ENCODE data around the gene ERC1.

The ERC1 gene

DNA sequence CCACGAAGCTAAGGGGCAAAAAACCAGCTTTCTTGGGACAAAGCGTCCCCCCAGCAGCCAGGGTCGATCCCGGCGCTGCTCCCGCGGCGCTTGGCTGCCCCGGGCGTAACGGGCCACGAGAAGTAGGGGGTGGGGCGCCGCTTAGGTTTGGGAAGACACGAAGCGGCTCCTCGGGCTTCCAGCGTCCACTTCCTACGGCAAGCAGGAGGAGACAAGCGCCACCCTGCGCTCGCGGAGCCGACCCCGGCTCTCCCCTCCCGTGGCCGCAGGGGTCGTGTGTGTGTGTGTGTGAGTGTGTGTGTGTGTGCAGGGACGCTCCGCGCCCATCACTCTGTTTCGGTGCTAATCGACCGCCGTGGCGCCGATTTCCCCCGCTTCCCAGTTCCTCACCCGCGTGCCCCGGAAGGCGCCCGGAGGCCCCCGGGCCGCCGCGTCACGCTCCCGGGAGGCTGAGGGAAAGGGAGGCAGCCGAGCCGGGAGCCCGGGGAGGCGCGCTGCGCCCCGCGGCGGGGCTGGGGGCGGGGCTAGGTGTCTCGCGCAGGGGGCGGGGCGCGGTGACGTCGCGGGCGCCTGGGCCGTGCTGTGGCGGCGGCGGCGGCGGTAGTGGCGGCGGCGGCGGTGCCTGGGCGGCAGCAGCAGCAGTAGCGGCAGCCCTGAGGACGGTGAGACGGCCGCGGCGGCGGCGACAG is at the start of gene ERC1:
ERC1 (plus strand) TSS at position 563 of the 689 bp plus-strand sequence. CDS start 36,681 bp downstream, outside the sequence.
- peak; percentile 97 for DNase-seq

DNA sequence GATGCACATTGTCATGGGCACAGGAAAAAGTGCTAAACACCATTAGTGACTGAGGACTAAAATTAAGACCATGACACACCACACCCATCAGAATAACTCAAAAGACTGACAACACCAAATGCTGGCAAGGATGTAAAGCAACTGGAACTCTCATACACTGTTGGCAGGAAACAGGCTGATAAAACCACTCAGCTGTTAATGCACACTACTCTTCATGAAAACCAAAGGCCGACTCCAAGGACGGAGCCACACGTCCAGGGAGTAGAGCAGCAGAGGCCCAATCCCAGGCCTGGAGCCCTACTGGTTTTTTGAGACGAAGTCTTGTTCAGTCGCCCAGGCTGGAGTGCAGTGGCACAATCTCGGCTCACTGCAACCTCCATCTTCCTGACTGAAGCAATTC is 48.0 kb upstream of the ERC1 start:
- DNase-seq = no peak

DNA sequence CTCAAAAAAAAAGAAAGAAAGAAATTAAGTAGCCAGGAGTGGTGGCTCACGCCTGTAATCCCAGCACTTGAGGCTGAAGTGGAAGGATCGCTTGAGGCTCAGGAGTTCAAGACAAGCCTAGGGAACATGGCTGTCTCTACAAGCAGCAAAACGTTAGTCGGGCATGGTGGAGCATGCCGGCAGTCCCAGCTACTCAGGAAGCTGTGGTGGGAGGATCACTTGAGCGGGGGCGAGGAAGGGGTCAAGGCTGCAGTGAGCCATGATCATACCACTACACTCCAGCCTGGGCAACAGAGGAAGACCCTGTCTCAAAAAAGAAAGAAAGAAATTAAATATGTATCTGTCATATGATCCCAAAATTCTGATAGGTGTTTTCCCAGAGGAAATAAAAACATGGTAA is 46.8 kb upstream of the ERC1 start:
- no peak for DNase-seq

DNA sequence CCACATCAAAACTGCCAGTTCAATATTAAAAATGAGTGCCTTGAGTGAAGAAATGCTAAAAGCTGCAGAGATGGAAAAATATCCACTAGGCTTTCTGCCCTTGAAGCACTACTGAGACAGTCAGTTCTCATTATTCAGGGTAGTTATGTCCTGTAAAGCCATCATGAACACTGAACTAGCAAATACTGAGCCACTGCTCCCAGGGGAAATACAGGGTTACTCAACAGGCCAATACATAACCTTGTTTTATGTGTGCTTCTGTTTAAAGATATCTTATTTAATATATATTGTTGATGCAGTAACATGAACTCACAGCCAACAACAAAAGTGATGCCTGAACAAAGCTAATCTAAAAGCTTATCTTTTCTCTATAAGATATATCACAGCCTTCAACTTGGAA is 44.8 kb upstream of the ERC1 start:
- no peak for DNase-seq

DNA sequence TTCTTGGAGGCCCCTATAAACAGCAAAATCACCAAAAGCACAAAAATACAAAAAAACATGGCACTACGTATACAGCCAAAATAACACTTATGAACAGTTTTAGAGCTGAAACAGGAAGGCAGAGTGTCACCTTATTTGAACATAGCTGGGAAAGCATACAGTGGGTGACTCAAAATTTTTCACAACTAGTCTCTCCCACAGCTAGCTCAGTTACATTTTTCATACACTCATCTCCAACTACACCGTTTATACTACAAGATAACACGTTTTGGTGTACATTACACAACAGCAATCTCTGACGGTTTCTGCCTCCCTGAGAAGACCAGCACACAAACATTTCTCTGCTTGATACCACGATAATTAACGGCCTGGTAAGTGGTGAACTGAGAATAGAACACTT is 44.4 kb upstream of the ERC1 start:
- no peak for DNase-seq

DNA sequence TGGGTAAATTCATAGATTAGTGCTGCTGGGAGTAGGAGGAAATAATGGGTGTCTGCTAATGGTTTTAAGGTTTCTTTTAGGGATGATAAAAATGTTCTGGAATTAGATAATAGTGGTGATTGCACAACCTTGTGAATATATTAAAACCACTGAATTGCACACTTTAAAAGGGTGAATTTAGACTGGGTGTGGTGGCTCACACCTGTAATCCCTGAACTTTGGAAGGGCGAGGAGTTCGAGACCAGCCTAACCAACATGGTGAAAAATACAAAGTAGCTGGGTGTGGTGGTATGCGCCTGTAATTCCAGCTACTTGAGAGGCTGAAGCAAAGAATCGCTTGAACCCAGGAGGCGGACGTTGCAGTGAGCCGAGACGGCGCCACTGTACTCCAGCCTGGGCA is 42.8 kb upstream of the ERC1 start:
- DNase-seq = no peak

DNA sequence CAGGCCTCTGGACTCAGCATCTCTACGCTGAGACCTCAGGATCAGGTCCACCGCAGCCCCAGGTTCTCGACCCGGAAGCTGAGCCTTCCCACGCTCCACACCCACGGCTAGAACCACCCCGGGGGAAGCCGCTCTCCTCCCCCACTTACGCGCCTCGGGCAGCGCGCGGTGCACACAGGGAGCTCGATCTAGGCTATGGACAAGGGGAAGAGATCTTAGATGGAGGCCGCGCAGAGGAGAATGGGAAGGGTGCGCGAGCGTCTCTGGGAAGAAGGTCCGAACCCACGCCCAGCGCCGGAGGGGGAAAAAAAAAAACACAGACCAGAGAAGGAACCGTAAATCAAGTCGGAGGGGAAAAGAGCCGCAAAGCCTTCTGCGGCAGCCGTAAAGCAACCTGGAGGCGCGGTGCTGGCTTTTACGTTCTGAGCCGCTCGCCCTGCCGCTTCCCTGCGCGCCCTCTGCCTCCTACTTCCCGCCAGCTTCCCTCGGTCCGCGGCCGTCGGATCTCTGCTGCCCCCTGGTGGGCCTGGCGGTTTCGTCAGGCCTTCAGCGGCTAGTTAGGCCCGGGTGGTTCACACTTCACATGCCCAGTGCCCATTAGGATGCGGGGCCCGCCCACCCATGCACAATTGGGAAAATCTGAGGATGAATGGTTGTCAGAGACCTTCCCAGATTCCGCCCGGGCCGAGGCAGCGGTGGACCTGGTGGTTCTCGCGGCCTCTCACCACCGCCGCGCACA is 41.4 kb upstream of the ERC1 start, which contains the start of gene RAD52:
RAD52 (minus strand) TSS at position 242 of the 739 bp plus-strand sequence. CDS start 16,636 bp downstream, outside the sequence.
- DNase-seq = peak; percentile 100

DNA sequence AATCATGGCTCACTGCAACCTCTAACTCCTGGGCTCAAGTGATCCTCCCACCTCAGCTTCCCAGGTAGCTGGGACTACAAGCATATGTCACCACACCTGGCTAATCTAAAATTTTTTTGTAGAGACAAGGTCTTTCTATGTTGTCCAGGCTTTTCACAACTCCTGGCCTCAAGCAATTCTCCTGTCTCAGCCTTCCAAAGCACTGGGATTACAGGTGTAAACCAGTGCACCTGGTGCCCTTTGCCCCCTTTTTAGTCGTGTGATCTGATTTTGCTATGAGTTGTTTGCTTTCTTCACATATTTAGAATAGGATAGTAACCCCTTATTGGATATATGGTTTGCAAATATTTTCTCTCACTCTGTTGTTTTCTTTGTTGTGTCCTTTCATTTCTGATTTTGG is 39.8 kb upstream of the ERC1 start:
- DNase-seq = no peak

DNA sequence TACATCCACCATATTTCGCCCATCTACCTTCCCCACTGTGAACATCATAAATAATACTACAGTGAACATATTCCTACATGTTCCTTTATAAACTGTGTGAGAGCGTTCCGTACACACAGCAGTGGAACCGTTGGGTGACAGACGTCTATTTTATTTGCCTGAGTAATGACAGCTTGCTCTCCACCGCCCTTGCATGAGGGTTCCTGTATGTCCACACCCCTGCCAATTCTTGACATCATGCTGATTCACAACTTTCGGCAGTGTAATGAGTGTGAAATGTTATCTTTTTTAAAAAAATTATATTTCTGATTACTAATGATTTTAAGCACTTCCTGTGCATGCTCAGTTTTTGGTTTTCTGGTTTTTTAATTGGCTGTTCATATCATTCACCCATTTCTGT is 37.2 kb upstream of the ERC1 start:
- no peak for DNase-seq

DNA sequence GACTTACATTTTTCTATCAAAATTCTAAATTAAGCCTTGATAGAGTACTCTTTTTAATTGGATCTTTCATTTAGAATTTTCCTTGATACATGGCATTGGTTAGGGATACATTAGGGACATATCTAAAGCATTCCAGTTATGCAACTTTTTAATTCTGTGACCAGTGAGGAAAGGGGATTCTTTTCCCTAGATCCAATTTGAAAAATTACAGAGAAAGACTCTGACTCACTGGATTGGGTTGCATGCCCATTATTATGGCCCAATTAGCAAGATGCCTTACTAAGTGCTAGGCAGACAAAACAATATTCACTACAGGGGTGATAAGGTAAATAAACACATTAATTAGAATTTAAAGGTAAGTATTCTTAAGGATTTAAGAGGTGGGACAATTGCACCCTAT is 36.3 kb upstream of the ERC1 start:
- no peak for DNase-seq

DNA sequence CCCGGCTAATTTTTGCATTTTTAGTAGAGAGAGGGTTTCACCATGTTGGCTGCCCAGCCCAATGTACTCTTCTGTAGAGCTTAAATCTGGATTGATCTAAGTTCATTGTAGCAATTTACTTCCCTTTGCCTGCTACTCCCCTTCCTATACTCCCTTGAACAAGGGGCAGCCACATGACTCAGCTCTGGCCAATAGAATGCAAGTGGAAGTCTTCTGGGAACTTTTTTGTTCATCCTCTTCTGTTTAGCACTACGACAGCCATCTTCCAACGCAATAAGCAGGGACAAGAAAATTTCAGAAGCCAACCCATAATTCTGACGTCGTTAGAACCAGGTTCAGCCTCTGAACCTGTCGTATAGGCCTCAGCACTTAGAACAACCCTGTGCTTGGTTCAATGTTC is 35.1 kb upstream of the ERC1 start:
- DNase-seq = no peak

DNA sequence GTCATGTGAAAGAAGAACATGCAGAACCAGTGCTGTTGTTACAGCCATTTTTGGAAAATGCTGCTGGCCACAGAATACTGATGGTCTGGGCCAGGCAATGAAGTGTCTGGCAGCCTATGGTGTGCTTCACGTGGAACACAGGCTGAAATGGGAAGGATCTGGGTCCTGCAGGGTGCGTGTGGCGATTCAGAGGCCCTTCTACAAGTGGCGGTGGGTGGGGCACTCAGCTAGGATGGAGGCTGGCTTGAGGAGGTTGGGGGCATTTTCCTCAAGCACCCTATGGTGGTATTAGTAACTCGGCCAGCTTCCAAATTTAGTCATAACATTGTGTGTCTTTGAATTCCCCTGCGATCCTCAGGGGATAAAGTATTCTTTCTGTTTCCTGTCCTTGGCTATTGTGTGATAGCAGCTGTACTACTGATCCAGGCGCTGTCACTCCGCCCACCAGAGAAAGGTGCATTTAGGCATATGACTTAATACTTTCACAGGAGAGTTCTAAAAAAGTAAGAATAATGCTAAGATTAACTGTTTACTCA is 32.4 kb upstream of the ERC1 start:
- DNase-seq = no peak

DNA sequence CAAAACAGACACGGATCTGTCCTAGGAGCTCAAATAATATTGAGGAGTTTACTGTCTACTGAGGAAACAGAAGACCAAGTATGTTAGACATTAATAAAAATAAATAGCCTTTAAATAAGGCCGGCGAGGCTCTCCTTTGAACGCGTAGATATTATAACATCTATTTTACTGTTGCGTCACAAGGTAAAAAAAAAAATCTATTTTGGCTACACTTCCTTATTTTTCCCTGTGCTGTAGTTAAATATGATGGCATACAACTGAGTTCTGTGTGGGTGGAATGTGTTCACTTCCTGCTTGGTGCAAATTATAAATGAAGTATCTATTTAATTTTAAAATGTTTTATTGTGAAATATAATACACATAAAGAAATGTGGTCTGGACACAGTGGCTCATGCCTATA is 24.3 kb upstream of the ERC1 start:
- DNase-seq = no peak

DNA sequence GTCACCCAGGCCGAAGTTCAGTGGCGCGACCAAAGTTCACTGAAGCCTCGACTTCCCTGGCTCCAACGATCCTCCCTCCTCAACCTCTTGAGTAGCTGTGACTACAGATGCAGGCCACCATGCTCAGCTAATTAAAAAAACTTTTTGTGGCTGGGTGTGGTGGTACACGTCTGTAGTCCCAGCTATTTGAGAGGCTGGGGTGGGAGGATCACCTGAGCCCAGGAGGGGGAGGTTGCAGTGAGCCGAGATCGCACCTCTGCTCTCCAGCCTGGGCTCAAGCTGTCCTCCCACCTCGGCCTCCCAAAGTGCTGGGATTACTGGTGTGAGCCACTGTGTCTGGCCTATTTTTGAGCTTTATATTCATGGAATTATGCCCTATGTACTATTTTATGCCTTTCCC is 23.4 kb upstream of the ERC1 start:
- DNase-seq = no peak

DNA sequence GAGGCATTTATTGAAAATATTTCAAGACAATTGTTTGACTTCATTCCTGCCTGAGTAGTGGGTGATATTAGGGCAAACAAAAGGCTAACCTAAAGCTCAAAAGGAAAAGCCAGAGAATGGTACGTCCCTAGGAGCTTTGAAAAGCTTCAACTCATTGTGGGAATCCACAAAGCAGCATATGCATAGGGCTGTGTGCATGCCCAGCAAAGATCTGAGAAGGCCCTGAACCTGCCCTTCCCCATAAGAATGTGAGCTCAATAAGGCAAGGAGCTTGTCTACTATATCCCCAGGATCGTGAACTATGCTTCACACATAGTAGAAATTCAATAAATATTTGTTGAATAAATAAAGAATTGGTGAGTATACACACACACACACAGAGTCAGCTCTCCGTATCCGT is 22.5 kb upstream of the ERC1 start:
- DNase-seq = no peak

DNA sequence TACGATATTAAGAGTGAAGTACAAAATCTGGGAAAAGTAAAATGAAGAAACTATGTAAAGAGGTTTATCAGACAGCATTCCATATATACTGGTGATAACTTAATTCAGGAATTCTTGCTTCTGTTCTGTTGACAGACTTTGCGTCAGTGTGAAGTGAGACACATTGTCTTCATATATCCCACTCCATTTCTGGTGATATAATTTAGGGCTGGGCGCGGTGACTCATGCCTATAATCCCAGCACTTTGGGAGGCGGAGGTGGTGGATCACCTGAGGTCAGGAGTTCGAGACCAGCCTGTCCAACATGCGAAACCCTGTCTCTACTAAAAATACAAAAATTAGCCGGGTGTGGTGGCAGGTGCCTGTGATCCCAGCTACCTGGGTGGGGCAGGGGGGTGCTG is 21.2 kb upstream of the ERC1 start:
- DNase-seq = no peak

DNA sequence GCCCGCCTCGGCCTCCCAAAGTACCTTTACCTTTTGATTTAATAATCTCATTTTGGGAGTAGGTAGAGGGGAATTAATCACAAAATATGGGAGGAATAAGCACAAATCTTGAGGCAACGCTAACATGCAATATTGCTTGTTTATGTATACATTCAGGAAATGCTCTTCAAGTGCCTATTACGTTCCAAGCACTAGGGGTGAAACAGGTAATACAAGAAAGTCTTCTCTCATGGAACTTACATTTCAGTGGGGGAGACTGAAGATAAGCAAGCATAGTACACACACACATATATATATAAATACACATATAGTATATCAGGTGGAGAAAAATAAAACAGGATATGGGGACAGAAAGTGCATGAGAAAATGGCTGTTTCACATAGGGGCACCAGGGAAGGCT is 19.0 kb upstream of the ERC1 start:
- DNase-seq = no peak

DNA sequence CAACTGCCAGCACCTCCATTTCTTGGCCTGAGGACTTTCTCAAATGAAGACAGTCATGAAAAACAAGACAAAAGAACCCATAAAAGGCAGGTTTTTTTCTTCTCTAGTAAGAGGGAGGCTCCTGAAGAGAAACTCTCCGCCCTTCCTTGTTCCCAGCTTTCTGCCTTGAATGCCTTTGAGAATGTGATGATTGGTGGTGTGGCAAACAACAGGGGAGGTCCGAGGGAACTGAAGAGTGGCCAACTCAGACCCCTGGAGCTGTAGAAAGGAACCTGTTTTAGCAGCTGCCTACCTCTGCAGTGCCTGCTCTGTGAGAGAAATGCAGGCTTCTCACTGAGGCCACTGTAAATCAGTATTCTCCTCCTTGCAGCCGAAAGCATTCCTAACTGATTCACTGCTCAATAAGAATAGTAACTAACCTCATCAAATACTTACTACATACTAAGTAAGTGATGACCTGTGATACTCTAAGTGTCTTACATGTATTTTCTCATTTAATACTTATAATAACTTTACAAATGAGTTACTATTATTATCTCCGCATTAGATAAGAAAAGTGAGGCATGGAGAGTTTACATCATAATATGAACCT is 16.7 kb upstream of the ERC1 start:
- no peak for DNase-seq

DNA sequence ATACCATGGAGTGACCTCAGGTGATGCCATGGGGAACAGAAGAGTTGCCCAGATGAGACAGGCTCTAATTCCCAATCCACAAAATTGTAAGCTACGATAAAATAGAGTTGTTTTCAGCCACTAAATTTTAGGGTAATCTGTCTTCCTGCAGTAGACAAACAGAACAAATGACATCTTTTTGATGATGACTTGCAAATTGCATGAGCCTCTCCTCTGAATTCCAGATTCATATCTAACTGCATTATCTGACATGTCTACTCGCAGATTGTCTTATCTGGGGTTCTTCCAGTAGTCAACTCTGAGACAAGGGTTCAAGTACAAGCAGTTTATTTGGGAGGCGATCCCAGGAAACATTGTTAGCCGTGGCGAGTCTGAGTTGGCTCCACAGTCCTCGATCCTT is 14.4 kb upstream of the ERC1 start:
- no peak for DNase-seq

DNA sequence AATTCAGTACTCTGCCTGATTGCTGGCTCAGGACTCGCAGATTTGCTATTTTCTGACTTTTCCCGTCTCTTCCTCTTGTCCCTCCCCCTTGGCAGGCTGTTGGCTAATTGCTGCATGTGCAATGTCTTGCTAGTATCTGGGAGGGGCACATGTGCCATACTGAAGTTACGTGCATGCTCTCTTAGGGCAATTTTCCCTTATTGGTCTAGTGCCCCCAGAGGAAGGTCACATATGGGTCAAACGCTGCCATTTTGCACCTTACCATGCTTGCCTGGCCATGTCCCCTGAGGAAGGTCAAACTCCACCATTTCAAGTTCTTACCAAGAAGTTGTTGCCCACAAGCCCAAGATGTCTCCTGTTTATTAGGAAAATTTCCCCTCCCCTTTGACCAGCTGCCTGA is 13.9 kb upstream of the ERC1 start:
- no peak for DNase-seq

DNA sequence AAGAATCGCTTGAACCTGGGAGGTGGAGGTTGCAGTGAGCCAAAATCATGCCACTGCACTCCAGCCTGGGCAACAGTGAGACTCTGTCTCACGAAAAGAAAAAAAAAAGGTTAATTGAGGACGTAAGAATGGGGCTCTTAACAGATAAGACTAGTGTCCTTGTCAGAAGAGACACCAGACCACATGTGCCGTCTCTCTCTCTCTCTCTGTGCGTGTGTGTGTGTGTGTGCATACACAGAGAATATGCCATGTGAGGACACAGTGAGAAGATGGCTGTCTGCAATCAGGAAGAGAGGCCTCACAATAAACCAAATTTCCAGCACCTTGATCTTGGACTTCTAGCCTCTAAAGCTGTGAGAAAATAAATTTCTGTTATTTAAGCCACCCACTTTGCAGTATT is 11.7 kb upstream of the ERC1 start:
- DNase-seq = no peak

DNA sequence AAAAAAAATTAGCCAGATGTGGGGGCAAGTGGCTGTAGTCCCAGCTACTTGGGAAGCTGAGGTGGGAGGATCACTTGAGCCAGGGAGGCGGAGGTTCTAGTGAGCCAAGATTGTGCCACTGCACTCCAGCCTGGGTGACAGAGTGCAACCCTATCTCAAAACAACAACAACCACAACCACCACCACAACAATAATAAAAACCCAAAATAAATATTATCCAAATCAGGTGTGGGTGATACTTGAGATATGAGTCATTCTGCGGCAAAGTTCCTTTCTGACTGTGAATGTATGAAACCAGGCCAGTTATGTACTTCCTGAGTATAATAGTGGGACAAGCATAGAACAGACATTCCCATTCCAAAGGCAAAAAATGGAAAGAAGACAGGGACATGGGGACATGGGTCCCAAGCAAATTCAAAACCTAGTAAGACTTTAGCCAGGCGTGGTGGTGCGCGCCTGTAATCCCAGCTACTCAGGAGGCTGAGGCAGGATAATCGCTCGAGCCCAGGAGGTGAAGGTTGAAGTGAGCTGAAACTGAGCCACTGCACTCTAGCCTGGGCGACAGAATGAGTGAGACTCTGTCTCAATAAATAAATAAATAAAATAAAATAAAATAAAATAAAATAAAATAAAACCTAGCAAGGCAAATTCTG is 9.7 kb upstream of the ERC1 start:
- DNase-seq = no peak

DNA sequence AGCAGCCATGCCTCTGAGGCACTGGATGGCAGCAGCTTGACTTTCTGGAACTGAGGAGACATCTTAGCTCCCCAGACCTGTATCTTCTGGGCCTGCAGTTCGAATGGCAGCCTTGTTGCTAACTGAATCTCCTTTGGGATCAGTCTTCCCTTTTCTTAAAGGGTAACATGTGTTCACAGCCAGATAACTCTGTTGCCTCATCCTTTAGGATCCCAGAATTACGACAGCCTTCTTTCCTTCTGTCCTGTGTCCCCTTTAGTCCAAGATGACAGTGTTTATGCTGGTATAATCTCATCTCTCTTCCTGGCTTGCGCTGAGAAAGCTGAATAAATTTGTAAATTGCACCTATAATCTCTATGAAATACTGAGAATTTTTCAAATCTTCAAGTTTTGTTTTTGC is 9.1 kb upstream of the ERC1 start:
- no peak for DNase-seq

DNA sequence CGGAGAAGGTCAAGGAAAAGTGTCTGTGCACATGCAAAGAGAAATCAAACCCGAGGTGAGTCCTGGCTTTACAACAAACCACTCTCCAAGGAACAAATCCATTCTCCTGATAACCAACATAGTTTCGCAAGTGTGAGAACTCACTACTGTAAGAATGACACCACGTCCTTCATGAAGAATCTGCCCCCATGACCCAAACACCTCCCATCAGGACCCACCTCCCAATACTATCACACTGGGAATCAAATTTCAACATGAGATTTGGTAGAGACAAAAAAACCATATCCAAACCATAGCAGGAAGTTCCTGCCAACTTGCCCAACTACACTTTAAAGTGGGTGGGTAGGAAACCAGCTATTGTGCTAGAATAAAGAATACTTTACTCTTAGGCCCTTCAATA is 2.4 kb upstream of the ERC1 start:
- DNase-seq = no peak

All from islet precursor cell (in vitro differentiated cells).